ENCODE results near the gene RBM3.
"Not testable (repeated sequence)": the region's sequence is repeated elsewhere in the genome, so short reads cannot be mapped to it uniquely, and the experiment has no call there.

Gene RBM3

DNA sequence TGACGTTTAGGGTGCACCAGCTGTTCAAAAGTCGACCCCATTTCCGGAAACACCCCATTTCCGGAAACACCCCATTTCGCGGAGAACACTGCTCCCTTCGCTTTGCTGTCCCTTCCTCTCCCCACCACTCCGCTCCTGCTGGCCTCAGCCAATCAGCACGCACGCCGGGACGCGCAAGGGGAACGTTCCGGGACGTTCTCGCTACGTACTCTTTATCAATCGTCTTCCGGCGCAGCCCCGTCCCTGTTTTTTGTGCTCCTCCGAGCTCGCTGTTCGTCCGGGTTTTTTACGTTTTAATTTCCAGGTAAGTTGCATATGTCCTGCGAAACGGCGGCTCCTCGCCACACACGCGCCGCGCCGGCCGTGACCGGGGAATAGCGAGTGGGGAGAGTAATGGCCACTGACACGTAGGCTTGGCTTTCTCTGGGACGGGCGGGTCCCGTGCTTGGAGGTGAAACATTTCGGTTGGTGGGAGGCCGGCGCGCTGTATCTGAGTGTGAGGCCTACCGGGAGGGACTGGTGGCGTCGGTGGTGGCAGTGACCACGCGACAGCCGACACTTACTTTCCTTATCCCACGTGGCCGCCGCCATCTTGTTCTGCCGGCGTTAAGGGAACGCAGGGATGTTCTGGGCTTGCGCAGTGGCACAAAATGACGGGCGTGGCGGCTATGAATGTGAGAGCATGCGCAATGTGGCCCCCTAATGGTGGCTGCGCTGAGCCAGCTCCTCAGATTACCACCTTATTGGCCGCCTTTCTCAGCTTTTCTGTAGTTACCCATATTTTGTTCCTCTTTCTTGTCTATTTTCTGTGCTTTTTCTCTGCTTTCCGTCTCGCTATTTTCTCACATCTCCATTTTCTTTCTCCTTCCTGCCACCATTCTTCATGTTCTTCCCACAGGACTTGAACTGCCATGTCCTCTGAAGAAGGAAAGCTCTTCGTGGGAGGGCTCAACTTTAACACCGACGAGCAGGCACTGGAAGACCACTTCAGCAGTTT lies at the start of gene RBM3:
Gene RBM3, plus strand, starts transcription at position 215 of the 997 bp plus-strand sequence. Its CDS starts 697 bp downstream, at position 912.
- TF ChIP-seq CTCF (IDR thresholded peaks at IDR 0.05; ENCODE audit: control extremely low read depth, extremely low read depth, low read depth, missing control alignments): peak; percentile 33
- ChIA-PET POLR2A (interaction anchor here (0.7 to 1.5 kb wide), 4 partner anchors 35 to 163 kb away, joined by 3 to 6 read pairs (median 3); partner anchors contain the start of genes EBP and TBC1D25), CTCF (interaction anchor here (0.8 to 1.7 kb wide), 3 partner anchors 9 to 106 kb away, joined by 3 to 4 read pairs (median 3); no protein-coding TSS in a partner anchor)
- DNase-seq (ENCODE audit: extremely low spot score): peak; percentile 85

DNA sequence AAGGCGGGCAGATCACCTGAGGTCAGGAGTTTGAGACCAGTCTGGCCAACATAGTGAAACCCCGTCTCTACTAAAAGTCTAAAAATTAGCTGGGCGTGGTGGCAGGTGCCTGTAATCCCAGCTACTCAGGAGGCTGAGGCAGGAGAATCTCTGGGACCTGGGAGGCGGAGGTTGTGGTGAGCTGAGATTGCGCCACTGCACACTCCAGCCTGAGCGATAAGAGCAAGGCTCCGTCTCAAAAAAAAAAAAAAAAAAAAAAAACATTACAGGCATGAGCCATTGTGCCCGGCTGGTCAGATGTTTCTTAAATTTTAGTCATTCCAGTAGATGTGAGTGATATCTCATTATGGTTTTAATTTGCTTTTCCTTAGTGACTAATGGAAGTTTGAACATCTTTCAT lies 48.4 kb upstream of the RBM3 start:
- DNase-seq (ENCODE audit: extremely low spot score): not testable (repeated sequence)
- POLR2A ChIA-PET: interaction anchor here (0.7 kb wide), 1 partner anchor 14 kb away, joined by 3 read pairs; the partner anchor contains the start of gene TBC1D25

DNA sequence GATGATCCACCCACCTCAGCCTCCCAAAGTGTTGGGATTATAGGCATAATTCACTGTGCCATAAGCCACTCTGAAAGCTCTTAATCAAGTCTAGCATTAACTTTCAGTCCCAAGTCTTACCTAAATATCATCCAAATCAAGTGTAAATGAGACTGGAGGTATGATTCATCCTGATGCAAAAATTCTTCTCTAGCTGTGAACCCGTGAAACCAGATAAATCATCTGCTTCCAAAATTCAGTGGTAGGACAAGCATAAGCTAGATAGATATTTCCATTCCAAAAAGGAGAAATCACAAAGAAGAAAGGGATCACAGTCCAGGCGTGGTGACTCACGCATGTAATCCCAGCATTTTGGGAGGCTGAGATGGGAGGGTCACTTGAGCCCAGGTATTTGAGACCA lies 43.5 kb upstream of the RBM3 start:
- POLR2A ChIA-PET: interaction anchor here (1.0 kb wide), 1 partner anchor 43 kb away, joined by 3 read pairs; the partner anchor contains the start of gene RBM3
- CTCF ChIA-PET: interaction anchor here (1.3 kb wide), 1 partner anchor 9 kb away, joined by 3 read pairs; the partner anchor contains the start of gene TBC1D25
- no peak for TF ChIP-seq CTCF (IDR thresholded peaks at IDR 0.05; ENCODE audit: control extremely low read depth, extremely low read depth, low read depth, missing control alignments)
- DNase-seq (ENCODE audit: extremely low spot score): no peak

More for the DNA sequence above, 48.4 kb upstream of the RBM3 start:
- CTCF ChIA-PET: not testable (repeated sequence)

GRCh38 chrX:48531358-48531959 lies 42.8 kb upstream of the RBM3 start:
- DNase-seq (ENCODE audit: extremely low spot score): no peak

GRCh38 chrX:48532161-48532560 lies 42.1 kb upstream of the RBM3 start:
- CTCF ChIA-PET: no interaction called here
- POLR2A ChIA-PET: interaction anchor here (0.5 kb wide), 1 partner anchor 575 kb away, joined by 5 read pairs; no protein-coding TSS in a partner anchor
- DNase-seq (ENCODE audit: extremely low spot score): no peak
- TF ChIP-seq CTCF (IDR thresholded peaks at IDR 0.05; ENCODE audit: control extremely low read depth, extremely low read depth, low read depth, missing control alignments): no peak

More at GRCh38 chrX:48531358-48531959, 42.8 kb upstream of the RBM3 start:
- no peak for TF ChIP-seq CTCF (IDR thresholded peaks at IDR 0.05; ENCODE audit: control extremely low read depth, extremely low read depth, low read depth, missing control alignments)
- POLR2A ChIA-PET: no interaction called here
- CTCF ChIA-PET: interaction anchor here (1.3 kb wide), 1 partner anchor 9 kb away, joined by 3 read pairs; the partner anchor contains the start of gene TBC1D25

DNA sequence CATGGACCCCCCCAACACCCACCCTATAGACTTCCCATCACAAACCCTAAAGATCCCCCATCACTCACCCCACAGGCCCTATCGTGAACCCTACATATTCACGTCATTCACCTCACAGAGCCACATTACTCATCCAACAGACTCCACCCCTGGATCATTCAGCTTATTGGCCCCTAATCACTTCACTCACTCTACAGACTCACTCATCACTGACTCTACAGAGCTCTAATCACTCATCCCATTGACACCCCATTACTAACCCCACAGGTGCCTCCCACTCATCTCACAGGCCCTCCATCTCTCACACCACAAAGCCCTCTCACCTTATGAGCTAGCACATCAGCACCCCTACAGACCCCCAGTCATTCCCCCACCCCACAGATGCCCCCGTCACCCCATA lies 41.1 kb upstream of the RBM3 start:
- no peak for DNase-seq (ENCODE audit: extremely low spot score)
- ChIA-PET POLR2A (no interaction called here), CTCF (no interaction called here)
- no peak for TF ChIP-seq CTCF (IDR thresholded peaks at IDR 0.05; ENCODE audit: control extremely low read depth, extremely low read depth, low read depth, missing control alignments)

Measured in GM10248 (cell line).